ENCODE data around the gene TNFRSF18. TPM values are rescaled to one million over a fixed set of nuclear protein-coding genes. Genes with fewer than 3 reads are reported as not detected.
"Not testable (repeated sequence)": the region's sequence is repeated elsewhere in the genome, so short reads cannot be mapped to it uniquely, and the experiment has no call there.

The TNFRSF18 gene
- total and polyA plus RNA-seq, 3 donors from 2014 or later = 0.67 TPM; not detected in 2

GRCh38 chr1:1177452-1178206 lies 28.8 kb downstream of the TNFRSF18 start:
- H3K4me3 ChIP-seq = no peak overlapping the region
- 87 to 88% methylated on average over 13 to 18 of the region's 21 CpGs for WGBS, 2 donors
- no peaks in the 10 kb centered on the region for H3K4me1 ChIP-seq
- no peaks in the 10 kb centered on the region for H3K9me3 ChIP-seq
- TF ChIP-seq CTCF (IDR thresholded peaks at IDR 0.05) (no peak), POLR2A (IDR thresholded peaks at IDR 0.05) (no peak)
- DNase-seq = no peak
- no peaks in the 10 kb centered on the region for H3K36me3 ChIP-seq (ENCODE audit: low read depth, missing control alignments)
- no peak overlapping the region for H3K27ac ChIP-seq
- H3K27me3 ChIP-seq = no peaks in the 10 kb centered on the region
- intact Hi-C loops (cut with DNase I; ENCODE audit: low total_unique reads) = no loop called here

- WGBS, 2 donors = 79 to 81% methylated on average over 7 of the region's 7 CpGs
- Histone ChIP-seq H3K36me3 (ENCODE audit: low read depth, missing control alignments) (no peaks in the 10 kb centered on the region), H3K9me3 (no peaks in the 10 kb centered on the region), H3K4me3 (no peak overlapping the region), H3K4me1 (no peaks in the 10 kb centered on the region), H3K27me3 (no peaks in the 10 kb centered on the region), H3K27ac (no peak overlapping the region)
- intact Hi-C loops (cut with DNase I; ENCODE audit: low total_unique reads) = no loop called here
- TF ChIP-seq POLR2A (IDR thresholded peaks at IDR 0.05) (no peak), CTCF (IDR thresholded peaks at IDR 0.05) (no peak)
- DNase-seq = no peak
Observed at GRCh38 chr1:1176931-1177330, 29.5 kb downstream of the TNFRSF18 start.

GRCh38 chr1:1176063-1176761 lies 30.2 kb downstream of the TNFRSF18 start:
- H3K27ac ChIP-seq; H3K4me1 ChIP-seq; H3K4me3 ChIP-seq; H3K9me3 ChIP-seq; intact Hi-C loops (cut with DNase I; ENCODE audit: low total_unique reads); DNase-seq; H3K36me3 ChIP-seq (ENCODE audit: low read depth, missing control alignments); H3K27me3 ChIP-seq: not testable (repeated sequence)
- 43 to 49% methylated on average over 19 to 22 of the region's 22 CpGs for WGBS, 2 donors

- H3K27me3 ChIP-seq = no peaks in the 10 kb centered on the region
- TF ChIP-seq POLR2A (IDR thresholded peaks at IDR 0.05) (no peak), CTCF (IDR thresholded peaks at IDR 0.05) (no peak)
Observed at GRCh38 chr1:1175221-1176062, 30.9 kb downstream of the TNFRSF18 start.

More at GRCh38 chr1:1175221-1176062, 30.9 kb downstream of the TNFRSF18 start:
- H3K27ac ChIP-seq = no peak overlapping the region
- no peaks in the 10 kb centered on the region for H3K9me3 ChIP-seq
- no peak overlapping the region for H3K4me3 ChIP-seq
- 85 to 89% methylated on average over 16 to 29 of the region's 29 CpGs for WGBS, 2 donors
- no peaks in the 10 kb centered on the region for H3K36me3 ChIP-seq (ENCODE audit: low read depth, missing control alignments)
- no peaks in the 10 kb centered on the region for H3K4me1 ChIP-seq
- DNase-seq = no peak
- intact Hi-C loops (cut with DNase I; ENCODE audit: low total_unique reads) = no loop called here

All from testis (tissue), 3 donors.